Measurements from ENCODE around the gene VOPP1.

DNA sequence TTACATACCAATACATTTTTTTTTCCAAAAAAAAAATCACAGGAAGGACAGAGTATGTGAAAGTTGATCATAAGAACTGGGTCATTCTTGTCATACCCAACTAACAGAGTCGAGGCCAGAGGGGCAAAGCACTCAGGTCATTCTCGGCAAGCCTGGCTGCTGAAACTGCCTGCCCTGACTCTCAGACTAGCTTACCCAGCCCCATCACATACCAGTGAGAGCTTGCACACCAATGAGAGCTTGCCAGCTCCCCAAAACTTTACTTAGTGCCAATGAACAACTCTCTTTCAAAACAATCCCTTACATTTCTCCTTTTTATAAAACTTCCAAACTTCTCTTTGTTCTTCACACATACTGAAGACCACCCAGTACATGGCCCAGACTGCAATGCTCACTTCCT is 48.9 kb downstream of the VOPP1 start:
- TF ChIP-seq CTCF (IDR thresholded peaks at IDR 0.05): no peak
- TF ChIP-seq POLR2A (IDR thresholded peaks at IDR 0.05): no peak
